ENCODE measurements around the gene HLCS.

Gene HLCS

GRCh38 chr21:36706951-36707762 lies 259.3 kb downstream of the HLCS start:
- H3K4me3 ChIP-seq (ENCODE audit: low read depth, low read length): no peak overlapping the region
- CTCF ChIA-PET: interaction anchor here (0.6 to 0.7 kb wide), 3 partner anchors 12 to 221 kb away, joined by 3 read pairs; no protein-coding TSS in a partner anchor
- POLR2A ChIA-PET: interaction anchor here (0.7 kb wide), 1 partner anchor 22 kb away, joined by 3 read pairs; no protein-coding TSS in a partner anchor
- no peak overlapping the region for H3K27ac ChIP-seq (ENCODE audit: extremely low read depth, low read depth, low read length)
- peaks cover 3% of the 10 kb centered on the region; the same call in 1 of the 2 replicates for H3K4me1 ChIP-seq (ENCODE audit: control insufficient read depth, insufficient read depth, low read length)
- TF ChIP-seq ZFP41 (tag by site-specific recombination; IDR thresholded peaks at IDR 0.05; ENCODE audit: borderline replicate concordance) (no peak), ZSCAN30 (tag by site-specific recombination; IDR thresholded peaks at IDR 0.05) (no peak), ZNF148 (tag by site-specific recombination; IDR thresholded peaks at IDR 0.05; ENCODE audit: borderline replicate concordance) (no peak), IKZF3 (tag by site-specific recombination; IDR thresholded peaks at IDR 0.05) (no peak), ZNF558 (tag by site-specific recombination; IDR thresholded peaks at IDR 0.05) (no peak), SCRT2 (tag by site-specific recombination; IDR thresholded peaks at IDR 0.05) (no peak), ZNF645 (tag by site-specific recombination; IDR thresholded peaks at IDR 0.05) (no peak), ZNF157 (tag by site-specific recombination; IDR thresholded peaks at IDR 0.05) (no peak), ZNF549 (tag by site-specific recombination; IDR thresholded peaks at IDR 0.05) (no peak), PBX3 (CRISPR knock-in tag; IDR thresholded peaks at IDR 0.05) (no peak), ZNF214 (tag by site-specific recombination; IDR thresholded peaks at IDR 0.05; ENCODE audit: borderline replicate concordance) (no peak), ZNF341 (tag by site-specific recombination; IDR thresholded peaks at IDR 0.05; ENCODE audit: low read depth) (no peak), PATZ1 (tag by site-specific recombination; IDR thresholded peaks at IDR 0.05) (no peak), KLF17 (tag by site-specific recombination; IDR thresholded peaks at IDR 0.05) (no peak), ZNF658 (tag by site-specific recombination; IDR thresholded peaks at IDR 0.05) (no peak), REPIN1 (tag by site-specific recombination; IDR thresholded peaks at IDR 0.05; ENCODE audit: low read depth) (no peak), ZNF530 (tag by site-specific recombination; IDR thresholded peaks at IDR 0.05; ENCODE audit: low read depth) (no peak), ZNF510 (tag by site-specific recombination; IDR thresholded peaks at IDR 0.05; ENCODE audit: insufficient replicate concordance) (no peak), ZNF768 (tag by site-specific recombination; IDR thresholded peaks at IDR 0.05) (no peak), ZNF521 (tag by site-specific recombination; IDR thresholded peaks at IDR 0.05) (no peak)
- H3K9me3 ChIP-seq (ENCODE audit: control insufficient read depth, insufficient read depth, low read depth, low read length): no peaks in the 10 kb centered on the region
- peaks cover 3 to 11% of the 10 kb centered on the region in 2 experiments; a peak in 2 of 3 replicates for H3K36me3 ChIP-seq (ENCODE audit: control insufficient read depth in 2 of 2, insufficient read depth in 1 of 2, low read length in 2 of 2)
